A673 (cell line): Measurements from ENCODE around the gene HNRNPF. TPM values are rescaled to one million over a fixed set of nuclear protein-coding genes. Genes with fewer than 3 reads are reported as not detected.

ENCODE experiments used
- BruUV-seq: library from RNA; stranded (reverse); fragments of 400-500 nt; replicated peaks from 2 replicates; lab custom pipeline; 2021; lab: Mats Ljungman, UMichigan
- CTCF ChIA-PET: fragments of 300-600 bp; sonication (Branson Sonifier 250); formaldehyde crosslinking; loops from one replicate; lab custom pipeline; 2022; ENCODE audit warnings: antibody characterized with exemption; lab: Charles Lee
- POLR2A ChIA-PET: fragments of 300-600 bp; sonication (Branson Sonifier 250); formaldehyde crosslinking; loops from one replicate; lab custom pipeline; 2022; ENCODE audit warnings: antibody characterized with exemption; ENCODE audit not compliant: low non-redundant PET; lab: Charles Lee
- DNase-seq: peaks from one replicate; pipeline ENCODE4 v3.0.0-alpha.2; 2015; ENCODE audit warnings: low spot score
- H3K27ac ChIP-seq: fragments of 200-600 bp; sonication (generic); 2 replicates; pipeline ENCODE4 v1.5.1; 2016; ENCODE audit warnings: mixed run types, low read depth, mild to moderate bottlenecking, mixed read lengths, antibody characterized with exemption, low read length; ENCODE audit not compliant: poor library complexity, severe bottlenecking
- H3K27me3 ChIP-seq: fragments of 200-600 bp; sonication (generic); replicated peaks from 2 replicates; pipeline ENCODE4 v1.6.1; 2017; ENCODE audit warnings: mixed run types, low read depth, mild to moderate bottlenecking, mixed read lengths, antibody characterized with exemption, low read length; ENCODE audit not compliant: insufficient read depth, poor library complexity
- H3K36me3 ChIP-seq: fragments of 200-600 bp; sonication (generic); 2 replicates; pipeline ENCODE4 v1.6.1; 2016; ENCODE audit warnings: mixed run types, mild to moderate bottlenecking, mixed read lengths, antibody characterized with exemption, low read length; ENCODE audit not compliant: insufficient read depth, poor library complexity, severe bottlenecking
- H3K4me1 ChIP-seq: fragments of 200-600 bp; sonication (generic); 2 replicates; pipeline ENCODE4 v1.6.1; 2017; ENCODE audit warnings: mixed run types, mild to moderate bottlenecking, mixed read lengths, antibody characterized with exemption, low read length; ENCODE audit not compliant: insufficient read depth, poor library complexity, severe bottlenecking
- H3K4me3 ChIP-seq: fragments of 200-600 bp; sonication (generic); 2 replicates; pipeline ENCODE4 v1.5.1; 2016; ENCODE audit warnings: low read depth, mixed run types, mild to moderate bottlenecking, mixed read lengths, low read length; ENCODE audit not compliant: poor library complexity, severe bottlenecking
- H3K9me3 ChIP-seq: fragments of 200-600 bp; sonication (generic); 2 replicates; pipeline ENCODE4 v1.6.1; 2016; ENCODE audit warnings: mixed run types, low read depth, mild to moderate bottlenecking, mixed read lengths, antibody characterized with exemption, low read length; ENCODE audit not compliant: poor library complexity, severe bottlenecking
- CTCF ChIP-seq: fragments of 300-800, 200-600 bp; sonication (generic); conservative IDR thresholded peaks from 2 replicates; pipeline ENCODE4 v1.5.1; 2017; ENCODE audit warnings: low read depth, mild to moderate bottlenecking, antibody characterized with exemption, low read length, moderate library complexity, mixed read lengths
- EZH2 ChIP-seq: fragments of 200-600 bp; sonication (generic); IDR thresholded peaks from 2 replicates; pipeline ENCODE4 v1.6.1; 2017; ENCODE audit warnings: borderline replicate concordance, low read depth, mild to moderate bottlenecking, mixed read lengths, antibody characterized with exemption, low read length; ENCODE audit not compliant: poor library complexity, severe bottlenecking
- intact Hi-C: fragments of 100-400 bp; cut with micrococcal nuclease; formaldehyde crosslinking; loops from one replicate; pipeline ENCODE4 v1.10.0; 2022; ENCODE audit not compliant: unreplicated experiment
- total RNA-seq: library from RNA; stranded (reverse); gene quantifications from 2 replicates; pipeline ENCODE4 v1.2.3, GENCODE V29; 2021

Gene HNRNPF
- total RNA-seq, 1 experiment from 2014 or later: 277 TPM

DNA sequence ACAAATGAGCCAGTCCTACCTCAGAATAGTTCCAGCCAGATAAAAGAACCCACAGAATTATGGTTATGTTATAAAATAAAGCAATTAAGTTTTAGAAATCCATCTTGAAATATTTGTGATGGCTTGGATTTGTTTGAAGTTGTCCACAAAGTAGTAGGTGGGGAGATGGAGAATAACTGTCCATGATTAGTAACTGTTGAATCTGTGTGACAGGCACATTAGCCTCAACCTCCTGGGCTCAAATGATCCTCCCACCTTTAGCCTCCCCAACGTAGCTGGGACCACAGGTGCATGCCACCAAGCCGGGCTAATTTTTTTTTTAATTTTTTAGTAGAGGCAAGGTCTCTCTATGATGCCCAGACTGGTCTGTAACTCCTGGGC lies 10.1 kb downstream of the HNRNPF start:
- H3K36me3 ChIP-seq: peaks cover 25% of the 10 kb centered on the region
- CTCF ChIA-PET: no interaction called here

DNA sequence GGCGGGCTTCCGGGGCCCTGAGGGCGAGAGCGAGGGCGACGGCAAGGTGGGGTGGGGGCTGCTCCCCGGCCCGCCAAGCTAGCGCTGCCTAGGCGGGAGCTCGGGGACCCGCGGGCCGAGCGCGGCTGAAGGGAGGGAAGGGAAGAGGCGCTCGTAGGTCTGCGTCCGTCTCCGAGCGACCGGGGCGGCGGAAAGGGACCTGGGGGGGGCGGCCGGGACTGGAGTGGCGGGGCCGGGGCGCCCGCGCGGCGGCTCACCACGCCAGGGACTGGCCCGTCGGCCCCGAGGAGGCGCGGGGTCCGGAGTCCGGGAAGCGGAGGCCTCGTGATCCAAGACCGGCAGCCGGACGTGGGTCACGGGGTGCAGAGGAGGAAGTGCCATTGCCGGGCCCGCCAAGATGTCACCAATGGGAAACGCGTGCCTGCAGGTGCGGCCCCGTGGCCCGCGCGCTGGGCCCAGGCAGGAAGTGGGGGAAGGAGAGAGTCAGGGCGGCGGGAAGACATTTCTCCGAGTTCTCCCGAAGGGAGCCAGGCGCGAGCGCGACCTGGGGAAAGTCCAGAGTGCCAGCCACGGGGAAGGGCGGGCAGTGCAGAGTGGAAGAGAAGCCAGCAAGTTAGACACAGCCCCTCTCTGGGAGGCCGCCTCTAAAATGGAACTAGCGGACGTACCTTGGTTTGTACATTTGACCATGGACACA lies 11.9 kb downstream of the HNRNPF start:
- no TSS peak for BruUV-seq
- Histone ChIP-seq H3K27me3 (no peaks in the 10 kb centered on the region), H3K4me3 (peak overlapping the region; percentile 53), H3K27ac (peak overlapping the region; percentile 91), H3K4me1 (peaks cover 39% of the 10 kb centered on the region), H3K9me3 (no peaks in the 10 kb centered on the region), H3K36me3 (peaks cover 43% of the 10 kb centered on the region)
- DNase-seq: peak; percentile 86
- ChIA-PET CTCF (no interaction called here), POLR2A (interaction anchor here (0.6 to 0.8 kb wide), 2 partner anchors 9 to 11 kb away, joined by 3 to 6 read pairs; no protein-coding TSS in a partner anchor)
- intact Hi-C loops: loop anchor here (1.0 kb wide), 1 partner anchor 9 kb away; no protein-coding TSS in a partner anchor
- TF ChIP-seq CTCF: no peak
- no peak for TF ChIP-seq EZH2

More for the DNA sequence above, 10.1 kb downstream of the HNRNPF start:
- Histone ChIP-seq H3K4me3 (no peak overlapping the region), H3K27me3 (no peaks in the 10 kb centered on the region), H3K4me1 (peaks cover 51% of the 10 kb centered on the region), H3K27ac (peak overlapping the region; percentile 91), H3K9me3 (no peaks in the 10 kb centered on the region)
- BruUV-seq: no TSS peak
- DNase-seq: no peak
- intact Hi-C loops: no loop called here
- TF ChIP-seq CTCF: no peak
- TF ChIP-seq EZH2: no peak
- POLR2A ChIA-PET: no interaction called here

- ChIA-PET CTCF (no interaction called here), POLR2A (interaction anchor here (0.6 to 0.8 kb wide), 3 partner anchors 9 to 40 kb away, joined by 3 to 9 read pairs (median 6); no protein-coding TSS in a partner anchor)
- H3K4me1 ChIP-seq: peaks cover 31% of the 10 kb centered on the region
- no peaks in the 10 kb centered on the region for H3K9me3 ChIP-seq
- no peaks in the 10 kb centered on the region for H3K27me3 ChIP-seq
- peaks cover 51% of the 10 kb centered on the region for H3K36me3 ChIP-seq
- peak; percentile 82 for DNase-seq
- no TSS peak for BruUV-seq
- H3K4me3 ChIP-seq: peak overlapping the region; percentile 53
- no peak for TF ChIP-seq EZH2
- H3K27ac ChIP-seq: peak overlapping the region; percentile 91
- intact Hi-C loops: no loop called here
Observed at GRCh38 chr10:43396061-43396927, 12.7 kb downstream of the HNRNPF start.
